NB4 (cell line): Measurements from ENCODE around the gene MVD.

Source experiments
- CTCF ChIP-seq: IDR thresholded peaks from one replicate; pipeline ENCODE4 v1.5.1; 2012; ENCODE audit warnings: low read depth, low read length
- POLR2A ChIP-seq: IDR thresholded peaks from 2 replicates; pipeline ENCODE4 v1.6.1; 2011; ENCODE audit warnings: mild to moderate bottlenecking; ENCODE audit not compliant: insufficient read length; ENCODE audit errors: extremely low read depth
- TF ChIP-seq, protein P1 (sequence below): IDR thresholded peaks from 2 replicates; pipeline ENCODE4 v1.6.1; 2011; ENCODE audit warnings: low read depth, low read length

DNA sequence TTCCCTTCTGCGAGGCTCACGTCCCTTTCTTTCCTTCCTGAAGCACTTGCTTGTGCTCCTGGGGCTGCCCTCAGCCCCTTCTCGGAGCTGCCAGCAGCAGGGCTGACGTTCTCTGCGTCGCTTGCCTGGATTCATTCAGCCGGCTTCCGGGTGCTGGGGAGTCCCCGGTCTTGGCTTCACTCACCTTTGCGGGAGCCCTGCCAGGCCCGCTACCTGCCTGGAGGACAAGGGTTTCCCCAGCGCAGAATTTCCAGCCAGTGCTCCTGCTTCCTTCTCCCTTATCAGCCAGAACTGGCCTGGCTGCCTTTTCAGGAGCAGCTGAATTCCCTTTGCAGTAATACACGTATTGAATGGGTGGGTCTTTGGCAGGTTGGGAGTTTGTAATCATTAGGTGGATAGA, 46.6 kb downstream of the MVD start:
- TF ChIP-seq CTCF, result no peak
- no peak for TF ChIP-seq POLR2A
- TF ChIP-seq, protein P1, sequence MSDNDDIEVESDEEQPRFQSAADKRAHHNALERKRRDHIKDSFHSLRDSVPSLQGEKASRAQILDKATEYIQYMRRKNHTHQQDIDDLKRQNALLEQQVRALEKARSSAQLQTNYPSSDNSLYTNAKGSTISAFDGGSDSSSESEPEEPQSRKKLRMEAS, result no peak
